ENCODE data around the gene WFS1. TPM values are rescaled to one million over a fixed set of nuclear protein-coding genes. Genes with fewer than 3 reads are reported as not detected.

Gene WFS1
- total and polyA plus RNA-seq, 2 of the 8 experiments (the other 6 are each of a cell fraction or from before 2014, with no cell fraction given), result 29.1 to 43.1 TPM

GRCh38 chr4:6339818-6340445 lies 70.3 kb downstream of the WFS1 start (continued):
- TF ChIP-seq JUN (IDR thresholded peaks at IDR 0.05; ENCODE audit: low read depth, low read length) (no peak), TAF7 (optimal IDR thresholded peaks at IDR 0.05; ENCODE audit: borderline replicate concordance, low read depth, low read length) (no peak), MAFK (IDR thresholded peaks at IDR 0.05; ENCODE audit: low read depth, low read length) (no peak), MAX (IDR thresholded peaks at IDR 0.05) (no peak)
